Sigmoid colon (tissue), 4 donors: Measurements from ENCODE around the gene HAUS8.

ENCODE experiments used
- CTCF ChIP-seq, 4 experiments: fragments of 450-650 bp in 3 of 4; fragments of 200-600 bp in 1 of 4; IDR thresholded peaks; one replicate each; pipeline ENCODE4 v1.5.1; 2016 to 2019; ENCODE audit warnings: antibody characterized with exemption in 4 of 4, mild to moderate bottlenecking in 3 of 4, moderate library complexity in 2 of 4
- EP300 ChIP-seq, 4 donors: sonication (generic); formaldehyde crosslinking; IDR thresholded peaks; one replicate each; pipeline ENCODE4 v1.6.1; 2017; ENCODE audit warnings: antibody characterized with exemption in 4 of 4
- POLR2AphosphoS5 ChIP-seq, 4 donors: sonication (generic); formaldehyde crosslinking; IDR thresholded peaks; one replicate each; pipeline ENCODE4 v1.6.1; 2017; ENCODE audit warnings: antibody characterized with exemption in 4 of 4

- TF ChIP-seq CTCF (IDR thresholded peaks at IDR 0.05) (no peak), EP300 (IDR thresholded peaks at IDR 0.05) (no peak), POLR2AphosphoS5 (IDR thresholded peaks at IDR 0.05) (no peak)
Measured at GRCh38 chr19:17069193-17069592, 6.1 kb downstream of the HAUS8 start.
